HFFc6 (cell line): Measurements from ENCODE around the gene TSPAN33. TPM values are rescaled to one million over a fixed set of nuclear protein-coding genes. Genes with fewer than 3 reads are reported as not detected.
"Not testable (repeated sequence)": the region's sequence is repeated elsewhere in the genome, so short reads cannot be mapped to it uniquely, and the experiment has no call there.

Source experiments
- DNase-seq: peaks from one replicate; pipeline ENCODE4 v3.0.0-alpha.2; 2018
- H3K27ac Mint-ChIP-seq: 2 replicates; pipeline ENCODE4 v1.8.0; 2020; ENCODE audit warnings: mild to moderate bottlenecking, mixed read lengths
- H3K27me3 Mint-ChIP-seq: 2 replicates; pipeline ENCODE4 v1.8.0; 2021; ENCODE audit warnings: mild to moderate bottlenecking, moderate library complexity, mixed read lengths; ENCODE audit not compliant: insufficient read depth
- H3K36me3 Mint-ChIP-seq: 2 replicates; pipeline ENCODE4 v1.8.0; 2021; ENCODE audit warnings: low read depth, mixed read lengths
- H3K4me1 Mint-ChIP-seq: 2 replicates; pipeline ENCODE4 v1.8.0; 2020; ENCODE audit warnings: low read depth, mixed read lengths
- H3K4me3 Mint-ChIP-seq: 2 replicates; pipeline ENCODE4 v1.8.0; 2020; ENCODE audit warnings: mild to moderate bottlenecking, moderate library complexity, mixed read lengths
- H3K9me3 Mint-ChIP-seq: 2 replicates; pipeline ENCODE4 v1.8.0; 2020; ENCODE audit warnings: mild to moderate bottlenecking, mixed read lengths
- total RNA-seq, 6 experiments: library from RNA; stranded (reverse); fragmentation: NEBNext Ultra II Directional; extraction: Animal tissue kit (Norgen Biotek cat#: 25700); gene quantifications; 2 replicates in 1 of 6; 3 replicates in 5 of 6; pipeline ENCODE4 v1.2.3, GENCODE V29; 2021
- TF ChIP-seq, protein P1 (sequence below): fragments of 200-600 bp; sonication (generic); IDR thresholded peaks from 2 replicates; pipeline ENCODE4 v1.5.0; 2021; ENCODE audit warnings: antibody characterized with exemption, mild to moderate bottlenecking

The TSPAN33 gene
- total RNA-seq, 6 experiments from 2014 or later, result 0.12 to 0.30 (median 0.19) TPM; not detected in 1

DNA sequence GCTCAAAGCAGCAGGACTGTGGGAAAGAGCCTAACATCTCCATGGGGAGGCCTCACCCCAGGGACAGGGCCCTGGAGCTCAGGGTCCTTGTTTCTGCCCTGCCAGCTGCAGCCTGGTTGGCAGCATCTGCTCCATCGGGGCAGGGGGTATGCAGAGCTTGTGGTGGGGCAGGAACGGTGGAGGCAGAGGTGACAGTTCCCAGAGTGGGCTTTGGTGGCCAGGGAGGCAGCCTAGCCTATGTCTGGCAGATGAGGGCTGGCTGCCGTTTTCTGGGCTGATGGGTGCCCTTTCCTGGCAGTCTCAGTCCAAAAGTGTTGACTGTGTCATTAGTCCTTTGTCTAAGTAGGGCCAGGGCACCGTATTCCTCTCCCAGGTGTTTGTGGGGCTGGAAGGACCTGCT is 68.1 kb downstream of the TSPAN33 start:
- DNase-seq, result no peak
- Mint-ChIP-seq H3K27me3 (peaks cover 21% of the 10 kb centered on the region), H3K9me3 (no peaks in the 10 kb centered on the region), H3K4me1 (peaks cover 8% of the 10 kb centered on the region), H3K27ac (no peak overlapping the region), H3K36me3 (no peaks in the 10 kb centered on the region), H3K4me3 (no peak overlapping the region)
- TF ChIP-seq, protein P1, sequence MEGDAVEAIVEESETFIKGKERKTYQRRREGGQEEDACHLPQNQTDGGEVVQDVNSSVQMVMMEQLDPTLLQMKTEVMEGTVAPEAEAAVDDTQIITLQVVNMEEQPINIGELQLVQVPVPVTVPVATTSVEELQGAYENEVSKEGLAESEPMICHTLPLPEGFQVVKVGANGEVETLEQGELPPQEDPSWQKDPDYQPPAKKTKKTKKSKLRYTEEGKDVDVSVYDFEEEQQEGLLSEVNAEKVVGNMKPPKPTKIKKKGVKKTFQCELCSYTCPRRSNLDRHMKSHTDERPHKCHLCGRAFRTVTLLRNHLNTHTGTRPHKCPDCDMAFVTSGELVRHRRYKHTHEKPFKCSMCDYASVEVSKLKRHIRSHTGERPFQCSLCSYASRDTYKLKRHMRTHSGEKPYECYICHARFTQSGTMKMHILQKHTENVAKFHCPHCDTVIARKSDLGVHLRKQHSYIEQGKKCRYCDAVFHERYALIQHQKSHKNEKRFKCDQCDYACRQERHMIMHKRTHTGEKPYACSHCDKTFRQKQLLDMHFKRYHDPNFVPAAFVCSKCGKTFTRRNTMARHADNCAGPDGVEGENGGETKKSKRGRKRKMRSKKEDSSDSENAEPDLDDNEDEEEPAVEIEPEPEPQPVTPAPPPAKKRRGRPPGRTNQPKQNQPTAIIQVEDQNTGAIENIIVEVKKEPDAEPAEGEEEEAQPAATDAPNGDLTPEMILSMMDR, result no peak

DNA sequence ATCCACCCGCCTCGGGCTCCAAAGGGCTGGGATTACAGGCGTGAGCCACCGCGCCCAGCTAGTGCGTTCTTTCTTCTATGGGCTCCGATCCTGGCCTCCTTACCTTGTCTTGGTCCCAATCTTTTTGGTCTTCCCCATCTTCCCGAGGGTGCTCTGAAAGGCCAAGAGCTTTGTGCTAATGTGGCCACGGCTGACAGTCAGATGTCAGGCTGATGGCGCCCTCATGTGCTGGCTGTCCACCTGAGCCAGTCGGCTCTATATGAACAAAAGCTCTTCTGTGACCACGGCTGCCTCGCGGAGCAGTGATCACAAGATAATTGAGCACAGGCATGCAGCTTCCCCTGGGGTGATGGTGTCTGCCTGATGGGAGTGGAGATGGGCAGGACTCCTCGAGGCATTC is 69.3 kb downstream of the TSPAN33 start:
- Mint-ChIP-seq H3K27me3 (peaks cover 12% of the 10 kb centered on the region), H3K9me3 (no peaks in the 10 kb centered on the region), H3K4me3 (no peak overlapping the region), H3K36me3 (no peaks in the 10 kb centered on the region), H3K4me1 (peaks cover 8% of the 10 kb centered on the region), H3K27ac (no peak overlapping the region)
- TF ChIP-seq, protein P1, result peak; percentile 22; the same call in 1 of the 2 replicates
- peak; percentile 15 for DNase-seq

DNA sequence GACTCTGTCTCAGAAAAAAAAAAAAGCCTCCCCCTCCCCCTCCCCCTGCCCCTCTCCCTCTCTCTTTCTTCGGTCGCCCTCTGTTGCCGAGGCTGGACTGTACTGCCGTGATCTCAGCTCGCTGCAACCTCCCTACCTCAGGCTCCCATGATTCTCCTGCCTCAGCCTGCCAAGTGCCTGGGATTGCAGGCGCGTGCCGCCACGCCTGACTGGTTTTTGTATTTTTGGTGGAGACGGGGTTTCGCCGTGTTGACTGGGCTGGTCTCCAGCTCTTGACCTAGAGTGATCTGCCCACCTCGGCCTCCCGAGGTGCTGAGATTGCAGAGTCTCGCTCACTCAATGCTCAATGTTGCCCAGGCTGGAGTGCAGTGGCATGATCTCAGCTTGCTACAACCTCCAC is 71.2 kb downstream of the TSPAN33 start:
- H3K36me3 Mint-ChIP-seq, H3K9me3 Mint-ChIP-seq: not testable (repeated sequence)

DNA sequence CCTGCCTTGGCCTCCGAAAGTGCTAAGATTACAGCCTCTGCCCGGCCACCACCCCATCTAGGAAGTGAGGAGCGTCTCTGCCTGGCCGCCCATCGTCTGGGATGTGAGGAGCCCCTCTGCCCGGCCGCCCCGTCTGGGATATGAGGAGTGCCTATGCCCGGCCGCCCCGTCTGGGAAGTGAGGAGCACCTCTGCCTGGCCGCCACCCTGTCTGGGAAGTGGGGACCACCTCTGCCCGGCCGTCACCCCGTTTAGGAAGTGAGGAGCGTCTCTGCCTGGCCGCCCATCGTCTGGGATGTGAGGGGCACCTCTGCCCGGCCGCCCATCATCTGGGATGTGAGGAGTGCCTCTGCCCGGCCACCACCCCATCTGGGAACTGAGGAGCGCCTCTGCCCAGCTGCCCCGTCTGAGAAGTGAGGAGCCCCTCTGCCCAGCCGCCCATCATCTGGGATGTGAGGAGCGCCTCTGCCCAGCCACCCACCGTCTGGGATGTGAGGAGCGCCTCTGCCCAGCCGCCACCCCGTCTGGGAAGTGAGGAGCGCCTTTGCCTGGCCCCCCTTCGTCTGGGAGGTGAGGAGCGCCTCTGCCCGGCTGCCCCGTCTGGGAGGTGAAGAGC is 71.7 kb downstream of the TSPAN33 start:
- not testable (repeated sequence) for H3K27ac Mint-ChIP-seq, H3K4me3 Mint-ChIP-seq, H3K36me3 Mint-ChIP-seq, H3K9me3 Mint-ChIP-seq, DNase-seq, H3K27me3 Mint-ChIP-seq, H3K4me1 Mint-ChIP-seq

More for the DNA sequence above, 71.2 kb downstream of the TSPAN33 start:
- H3K27ac Mint-ChIP-seq, H3K27me3 Mint-ChIP-seq, H3K4me3 Mint-ChIP-seq, DNase-seq, H3K4me1 Mint-ChIP-seq: not testable (repeated sequence)

DNA sequence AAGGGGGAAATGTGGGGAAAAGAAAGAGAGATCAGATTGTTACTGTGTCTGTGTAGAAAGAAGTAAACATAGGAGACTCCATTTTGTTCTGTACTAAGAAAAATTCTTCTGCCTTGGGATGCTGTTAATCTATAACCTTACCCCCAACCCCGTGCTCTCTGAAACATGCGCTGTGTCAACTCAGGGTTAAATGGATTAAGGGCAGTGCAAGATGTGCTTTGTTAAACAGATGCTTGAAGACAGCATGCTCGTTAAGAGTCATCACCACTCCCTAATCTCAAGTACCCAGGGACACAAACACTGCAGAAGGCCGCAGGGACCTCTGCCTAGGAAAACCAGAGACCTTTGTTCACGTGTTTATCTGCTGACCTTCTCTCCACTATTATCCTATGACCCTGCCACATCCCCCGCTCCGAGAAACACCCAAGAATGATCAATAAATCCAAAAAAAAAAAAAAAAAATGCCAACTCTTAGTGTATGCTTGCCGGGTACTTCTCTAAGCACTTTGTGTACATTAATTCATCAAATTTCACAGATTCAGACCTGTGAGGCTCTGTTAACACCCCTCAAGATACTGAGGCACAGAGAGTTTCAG is 72.4 kb downstream of the TSPAN33 start:
- H3K27me3 Mint-ChIP-seq, DNase-seq, H3K36me3 Mint-ChIP-seq, H3K4me3 Mint-ChIP-seq, H3K27ac Mint-ChIP-seq, H3K9me3 Mint-ChIP-seq: not testable (repeated sequence)
- H3K4me1 Mint-ChIP-seq, result peaks cover 10% of the 10 kb centered on the region

DNA sequence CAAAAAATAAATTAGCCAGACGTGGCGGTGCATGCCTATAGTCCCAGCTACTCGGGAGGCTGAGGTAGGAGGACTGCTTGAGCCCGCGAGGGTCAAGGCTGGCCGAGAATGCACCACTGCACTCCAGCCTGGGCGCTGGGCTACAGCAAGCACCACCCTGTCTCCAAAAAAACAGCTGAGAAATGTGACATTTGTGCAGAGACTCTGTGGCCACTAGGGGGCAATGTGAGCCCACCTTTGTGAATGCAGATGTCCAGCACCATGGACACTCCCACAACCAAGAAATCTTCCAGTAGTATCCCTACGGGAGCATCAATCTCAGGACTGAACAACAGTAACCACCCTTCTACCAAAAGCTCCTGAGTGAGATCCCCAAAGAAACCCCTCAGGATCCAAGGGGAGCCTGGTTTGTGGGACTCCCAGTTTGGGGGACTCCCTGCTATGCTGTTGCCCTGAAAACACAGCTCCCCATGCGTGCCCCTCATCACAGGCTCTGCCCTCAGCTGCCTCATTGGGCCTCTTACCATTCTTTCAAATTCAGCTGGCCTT is 74.1 kb downstream of the TSPAN33 start:
- peaks cover 14% of the 10 kb centered on the region for H3K4me1 Mint-ChIP-seq
- H3K9me3 Mint-ChIP-seq, result no peaks in the 10 kb centered on the region
- DNase-seq, result peak; percentile 71
- H3K36me3 Mint-ChIP-seq, result no peaks in the 10 kb centered on the region
- peaks cover 4% of the 10 kb centered on the region for H3K27me3 Mint-ChIP-seq
- TF ChIP-seq, protein P1, result peak; percentile 98
- H3K4me3 Mint-ChIP-seq, result no peak overlapping the region
- H3K27ac Mint-ChIP-seq, result no peak overlapping the region

DNA sequence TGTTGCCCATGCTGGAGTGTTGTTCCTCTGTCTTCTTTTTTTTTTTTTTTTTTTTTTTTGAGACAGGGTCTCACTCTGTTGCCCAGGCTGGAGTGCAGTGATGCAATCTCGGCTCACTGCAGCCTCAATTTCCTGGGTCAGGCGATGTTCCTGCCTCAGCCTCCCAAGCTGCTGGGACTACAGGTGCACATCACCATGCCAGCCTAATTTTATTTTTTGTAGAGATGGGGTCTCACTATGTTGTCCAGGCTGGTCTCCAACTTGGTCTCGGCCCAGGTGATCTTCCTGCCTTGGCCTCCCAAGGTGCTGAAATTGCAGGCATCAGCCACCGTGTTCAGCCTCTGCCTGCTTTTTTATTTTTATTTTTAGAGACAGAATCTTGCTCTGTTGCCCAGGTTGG is 74.7 kb downstream of the TSPAN33 start:
- H3K27me3 Mint-ChIP-seq, H3K9me3 Mint-ChIP-seq, DNase-seq, H3K4me3 Mint-ChIP-seq, H3K27ac Mint-ChIP-seq, H3K36me3 Mint-ChIP-seq: not testable (repeated sequence)
- H3K4me1 Mint-ChIP-seq, result peaks cover 13% of the 10 kb centered on the region

Other genes starting within 250 kb of the TSPAN33 start
- gene KCP, start 234.0 kb upstream of the TSPAN33 start, total RNA-seq, result under 1 TPM in 2 of 6 experiments, not detected in 4; 0.05 to 0.07 TPM
- gene IRF5, start 206.8 kb upstream of the TSPAN33 start, total RNA-seq, result under 1 TPM in 1 of 6 experiments, not detected in 5; 0.09 TPM
- 10 to 100 TPM; 38.5 to 52.5 (median 45.0) TPM for gene TNPO3, start 89.6 kb upstream of the TSPAN33 start, total RNA-seq
- under 1 TPM; 0.09 to 0.57 (median 0.17) TPM for gene SMO, start 43.9 kb downstream of the TSPAN33 start, total RNA-seq
- 10 to 100 TPM in 1 of 6 experiments, 1 to 10 TPM in 5; 6.8 to 12.4 (median 8.8) TPM for gene AHCYL2, start 80.3 kb downstream of the TSPAN33 start, total RNA-seq